GM10266 (cell line): Measurements from ENCODE around the gene GIMAP6.
"Not testable (repeated sequence)": the region's sequence is repeated elsewhere in the genome, so short reads cannot be mapped to it uniquely, and the experiment has no call there.

Experiments used
- DNase-seq: peaks from one replicate; pipeline ENCODE4 v3.0.0; 2012; ENCODE audit errors: extremely low spot score
- CTCF ChIP-seq: IDR thresholded peaks from 2 replicates; pipeline ENCODE4 v1.5.1; 2012; ENCODE audit warnings: mild to moderate bottlenecking, low read depth; ENCODE audit not compliant: control insufficient read depth, insufficient read depth; ENCODE audit errors: missing control alignments

GIMAP6 gene

GRCh38 chr7:150587551-150587950 is 44.6 kb downstream of the GIMAP6 start:
- no peak for TF ChIP-seq CTCF

GRCh38 chr7:150586785-150587152 is 45.4 kb downstream of the GIMAP6 start:
- no peak for DNase-seq
- TF ChIP-seq CTCF, result no peak

More at GRCh38 chr7:150587551-150587950, 44.6 kb downstream of the GIMAP6 start:
- no peak for DNase-seq

- no peak for DNase-seq
- TF ChIP-seq CTCF, result no peak
These were observed 46.0 kb downstream of the GIMAP6 start for GRCh38 chr7:150586068-150586784.

- no peak for TF ChIP-seq CTCF
- DNase-seq, result no peak
These were observed 47.0 kb downstream of the GIMAP6 start for GRCh38 chr7:150585199-150585598.

- TF ChIP-seq CTCF, result no peak
- DNase-seq, result no peak
These were observed 51.4 kb downstream of the GIMAP6 start for GRCh38 chr7:150580638-150581394.

- not testable (repeated sequence) for DNase-seq
These were observed 52.1 kb downstream of the GIMAP6 start for GRCh38 chr7:150579979-150580637.
